Endodermal cell (in vitro differentiated cells): ENCODE results near the gene TUB. TPM values are rescaled to one million over a fixed set of nuclear protein-coding genes. Genes with fewer than 3 reads are reported as not detected.

Source experiments
- DNase-seq: peaks from one replicate; pipeline ENCODE4 v3.0.0-alpha.2; 2017
- H3K27ac ChIP-seq: 2 replicates; pipeline ENCODE4 v1.5.1; 2013; ENCODE audit warnings: mild to moderate bottlenecking, low read depth, low read length, moderate library complexity
- H3K27me3 ChIP-seq: 2 replicates; pipeline ENCODE4 v1.6.1; 2013; ENCODE audit warnings: mild to moderate bottlenecking, low read length, moderate library complexity; ENCODE audit not compliant: insufficient read depth, control insufficient read depth, poor library complexity, severe bottlenecking
- H3K36me3 ChIP-seq: 2 replicates; pipeline ENCODE4 v1.7.0; 2013; ENCODE audit warnings: mild to moderate bottlenecking, low read length, moderate library complexity; ENCODE audit not compliant: control insufficient read depth, insufficient read depth
- H3K4me1 ChIP-seq: one replicate; pipeline ENCODE4 v1.7.0; 2013; ENCODE audit warnings: low read length; ENCODE audit not compliant: control insufficient read depth, insufficient read depth
- H3K4me3 ChIP-seq: 2 replicates; pipeline ENCODE4 v1.5.1; 2013; ENCODE audit warnings: mild to moderate bottlenecking, low read length, moderate library complexity
- H3K9ac ChIP-seq: 2 replicates; pipeline ENCODE4 v1.6.1; 2013; ENCODE audit warnings: mild to moderate bottlenecking, low read length, moderate library complexity; ENCODE audit not compliant: poor library complexity, severe bottlenecking; ENCODE audit errors: extremely low read depth
- H3K9me3 ChIP-seq: 2 replicates; pipeline ENCODE4 v1.6.1; 2013; ENCODE audit warnings: mild to moderate bottlenecking, low read length, moderate library complexity; ENCODE audit not compliant: control insufficient read depth
- H3K27ac Mint-ChIP-seq: 2 replicates; pipeline ENCODE4 v1.8.0; 2020; ENCODE audit warnings: mixed read lengths
- H3K27me3 Mint-ChIP-seq: 2 replicates; pipeline ENCODE4 v1.8.0; 2021; ENCODE audit warnings: mild to moderate bottlenecking, mixed read lengths; ENCODE audit not compliant: insufficient read depth
- H3K36me3 Mint-ChIP-seq: 2 replicates; pipeline ENCODE4 v1.8.0; 2020; ENCODE audit warnings: low read depth, mixed read lengths
- H3K4me1 Mint-ChIP-seq: 2 replicates; pipeline ENCODE4 v1.8.0; 2020; ENCODE audit warnings: mixed read lengths
- H3K4me3 Mint-ChIP-seq: 2 replicates; pipeline ENCODE4 v1.8.0; 2020; ENCODE audit warnings: mild to moderate bottlenecking, moderate library complexity, mixed read lengths
- H3K9me3 Mint-ChIP-seq: 2 replicates; pipeline ENCODE4 v1.8.0; 2020; ENCODE audit warnings: mild to moderate bottlenecking, mixed read lengths
- WGBS, 2 experiments: methylation state at CpG; one replicate each; pipeline versions ENCODE4 v1.1.5 to v1.1.7; 2013; ENCODE audit warnings: missing lambda C conversion rate in 2 of 2, mixed read lengths in 1 of 2; ENCODE audit not compliant: insufficient coverage in 1 of 2, insufficient read length in 1 of 2; 5-methylcytosine and 5-hydroxymethylcytosine counted together
- total RNA-seq, 2 donors: library from RNA; stranded (reverse); fragmentation: NEBNext Ultra II Directional in 1 of 2; extraction: Animal tissue kit (Norgen Biotek cat#: 25700) in 1 of 2; gene quantifications; 2 replicates in 1 of 2; 3 replicates in 1 of 2; pipeline ENCODE4 v1.2.1, GENCODE V29; 2021
- TF ChIP-seq, protein P1 (sequence below): fragments of 200-600 bp; sonication (generic); conservative IDR thresholded peaks from 2 replicates; pipeline ENCODE4 v1.5.0; 2021; ENCODE audit warnings: antibody characterized with exemption, mild to moderate bottlenecking

The TUB gene
- total RNA-seq, 2 donors from 2014 or later, result 15.8 to 29.9 TPM

DNA sequence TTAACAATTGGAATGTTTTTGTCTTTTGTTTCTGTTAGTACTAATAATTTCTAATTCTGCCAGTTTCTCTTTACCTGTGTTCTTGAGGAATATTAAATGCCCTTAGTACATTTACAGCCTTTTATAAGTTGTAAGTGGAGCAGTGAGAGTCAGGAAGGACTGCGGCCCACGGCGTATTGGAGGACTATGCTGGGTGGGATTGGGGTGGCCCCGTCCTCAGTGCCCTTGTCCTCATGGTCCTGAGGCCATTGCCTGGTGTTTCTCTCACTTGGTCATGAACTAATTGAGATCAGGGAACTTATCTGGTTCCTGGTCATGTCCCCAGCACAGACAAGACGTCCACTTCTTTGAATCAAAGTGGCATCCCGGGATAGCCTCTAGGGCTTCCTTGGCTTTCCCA is 3.3 kb downstream of the TUB start:
- no peaks in the 10 kb centered on the region for H3K9me3 Mint-ChIP-seq
- peaks cover 5% of the 10 kb centered on the region for H3K4me1 ChIP-seq
- TF ChIP-seq, protein P1, sequence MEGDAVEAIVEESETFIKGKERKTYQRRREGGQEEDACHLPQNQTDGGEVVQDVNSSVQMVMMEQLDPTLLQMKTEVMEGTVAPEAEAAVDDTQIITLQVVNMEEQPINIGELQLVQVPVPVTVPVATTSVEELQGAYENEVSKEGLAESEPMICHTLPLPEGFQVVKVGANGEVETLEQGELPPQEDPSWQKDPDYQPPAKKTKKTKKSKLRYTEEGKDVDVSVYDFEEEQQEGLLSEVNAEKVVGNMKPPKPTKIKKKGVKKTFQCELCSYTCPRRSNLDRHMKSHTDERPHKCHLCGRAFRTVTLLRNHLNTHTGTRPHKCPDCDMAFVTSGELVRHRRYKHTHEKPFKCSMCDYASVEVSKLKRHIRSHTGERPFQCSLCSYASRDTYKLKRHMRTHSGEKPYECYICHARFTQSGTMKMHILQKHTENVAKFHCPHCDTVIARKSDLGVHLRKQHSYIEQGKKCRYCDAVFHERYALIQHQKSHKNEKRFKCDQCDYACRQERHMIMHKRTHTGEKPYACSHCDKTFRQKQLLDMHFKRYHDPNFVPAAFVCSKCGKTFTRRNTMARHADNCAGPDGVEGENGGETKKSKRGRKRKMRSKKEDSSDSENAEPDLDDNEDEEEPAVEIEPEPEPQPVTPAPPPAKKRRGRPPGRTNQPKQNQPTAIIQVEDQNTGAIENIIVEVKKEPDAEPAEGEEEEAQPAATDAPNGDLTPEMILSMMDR, result no peak
- no peak overlapping the region for H3K27ac Mint-ChIP-seq
- no peaks in the 10 kb centered on the region for H3K36me3 Mint-ChIP-seq
- H3K4me3 ChIP-seq, result no peak overlapping the region
- H3K27me3 ChIP-seq, result peaks cover 26% of the 10 kb centered on the region
- H3K4me1 Mint-ChIP-seq, result peaks cover 6% of the 10 kb centered on the region
- H3K36me3 ChIP-seq, result no peaks in the 10 kb centered on the region
- H3K9me3 ChIP-seq, result no peaks in the 10 kb centered on the region
- DNase-seq, result no peak
- H3K27ac ChIP-seq, result no peak overlapping the region
- no peak overlapping the region for H3K9ac ChIP-seq
- 94 to 95% methylated on average over 6 of the region's 6 CpGs for WGBS, 2 experiments
- no peak overlapping the region for H3K4me3 Mint-ChIP-seq
- H3K27me3 Mint-ChIP-seq, result peaks cover 29% of the 10 kb centered on the region

DNA sequence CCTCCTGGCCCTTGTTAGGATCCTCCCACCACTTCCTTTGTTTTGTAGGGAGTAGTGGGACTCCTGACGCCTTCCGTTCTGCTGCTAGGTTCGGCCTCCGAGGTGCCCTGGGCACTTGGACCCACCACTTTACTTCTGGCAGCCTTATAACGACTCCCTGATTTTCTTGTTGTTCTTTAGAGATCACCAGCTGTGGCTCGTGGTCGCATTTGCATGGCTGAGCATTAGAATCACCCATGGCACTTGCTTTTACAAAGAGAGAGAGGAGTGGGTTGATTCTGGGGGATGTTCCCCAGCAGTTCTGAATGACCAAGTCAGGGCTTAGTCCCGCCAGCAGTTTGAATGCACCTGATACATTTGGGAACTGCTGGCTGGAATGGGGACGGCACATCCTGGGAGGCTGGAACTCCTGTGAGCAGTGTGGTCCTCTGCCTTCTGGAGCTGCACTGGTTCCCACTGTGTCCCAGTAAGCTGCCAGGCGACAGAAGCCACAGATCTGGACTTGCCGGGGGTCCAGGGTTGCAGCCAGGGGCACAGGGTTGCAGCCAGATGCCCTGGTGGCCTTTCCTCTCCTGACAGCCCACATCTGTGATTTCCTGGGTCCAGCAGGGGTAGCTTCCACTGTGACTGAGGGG is 4.1 kb downstream of the TUB start:
- no peaks in the 10 kb centered on the region for H3K9me3 ChIP-seq
- TF ChIP-seq, protein P1, result no peak
- no peaks in the 10 kb centered on the region for H3K9me3 Mint-ChIP-seq
- H3K4me1 ChIP-seq, result peaks cover 5% of the 10 kb centered on the region
- WGBS, 2 experiments, result 80 to 87% methylated on average over 9 to 11 of the region's 11 CpGs
- H3K27ac ChIP-seq, result no peak overlapping the region
- H3K27ac Mint-ChIP-seq, result no peak overlapping the region
- peaks cover 21% of the 10 kb centered on the region for H3K27me3 Mint-ChIP-seq
- H3K9ac ChIP-seq, result no peak overlapping the region
- no peak overlapping the region for H3K4me3 Mint-ChIP-seq
- DNase-seq, result no peak
- no peaks in the 10 kb centered on the region for H3K36me3 Mint-ChIP-seq
- peaks cover 6% of the 10 kb centered on the region for H3K4me1 Mint-ChIP-seq
- H3K36me3 ChIP-seq, result no peaks in the 10 kb centered on the region
- H3K27me3 ChIP-seq, result peaks cover 18% of the 10 kb centered on the region
- H3K4me3 ChIP-seq, result no peak overlapping the region

DNA sequence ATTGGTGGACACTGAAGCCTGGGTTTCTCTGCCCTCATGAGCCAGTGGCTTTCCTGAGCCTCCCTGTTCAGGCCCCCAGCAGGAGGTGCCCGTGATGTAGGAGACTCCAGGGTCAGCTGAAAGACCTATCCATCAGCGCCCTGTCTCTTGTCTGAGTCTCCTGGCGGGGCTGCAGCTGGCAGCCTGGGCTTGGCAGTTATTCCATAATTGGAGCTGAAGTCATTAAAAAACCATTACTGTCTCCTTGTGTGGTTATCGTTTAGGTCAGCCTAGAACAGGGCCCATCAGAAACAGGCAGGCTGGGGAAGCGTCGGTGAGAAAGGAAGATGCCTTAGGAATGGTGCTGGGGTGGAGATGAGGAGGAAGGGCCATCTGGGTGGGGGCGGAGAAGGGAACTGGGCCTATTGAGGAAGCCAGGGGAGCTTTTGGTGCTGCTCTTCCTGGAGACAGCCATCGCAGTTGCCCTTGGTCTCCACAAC is 5.0 kb downstream of the TUB start:
- Histone ChIP-seq H3K27me3 (peaks cover 11% of the 10 kb centered on the region), H3K9ac (no peak overlapping the region), H3K27ac (peak overlapping the region; percentile 17), H3K9me3 (no peaks in the 10 kb centered on the region), H3K4me3 (no peak overlapping the region), H3K4me1 (peaks cover 5% of the 10 kb centered on the region), H3K36me3 (no peaks in the 10 kb centered on the region)
- H3K27me3 Mint-ChIP-seq, result peaks cover 14% of the 10 kb centered on the region
- H3K4me3 Mint-ChIP-seq, result no peak overlapping the region
- no peak for DNase-seq
- peaks cover 7% of the 10 kb centered on the region for H3K4me1 Mint-ChIP-seq
- WGBS, 2 experiments, result 88 to 92% methylated on average over 6 to 8 of the region's 8 CpGs
- no peaks in the 10 kb centered on the region for H3K36me3 Mint-ChIP-seq
- TF ChIP-seq, protein P1, result no peak
- H3K27ac Mint-ChIP-seq, result no peak overlapping the region
- no peaks in the 10 kb centered on the region for H3K9me3 Mint-ChIP-seq
